Inflammatory macrophage treated with lipopolysaccharide for 4 hours (primary cell): ENCODE measurements around the gene ARID4A.
"Not testable (repeated sequence)": the region's sequence is repeated elsewhere in the genome, so short reads cannot be mapped to it uniquely, and the experiment has no call there.

Source experiments
- DNase-seq: peaks from one replicate; pipeline ENCODE4 v3.0.0-alpha.2; 2020

ARID4A gene

DNA sequence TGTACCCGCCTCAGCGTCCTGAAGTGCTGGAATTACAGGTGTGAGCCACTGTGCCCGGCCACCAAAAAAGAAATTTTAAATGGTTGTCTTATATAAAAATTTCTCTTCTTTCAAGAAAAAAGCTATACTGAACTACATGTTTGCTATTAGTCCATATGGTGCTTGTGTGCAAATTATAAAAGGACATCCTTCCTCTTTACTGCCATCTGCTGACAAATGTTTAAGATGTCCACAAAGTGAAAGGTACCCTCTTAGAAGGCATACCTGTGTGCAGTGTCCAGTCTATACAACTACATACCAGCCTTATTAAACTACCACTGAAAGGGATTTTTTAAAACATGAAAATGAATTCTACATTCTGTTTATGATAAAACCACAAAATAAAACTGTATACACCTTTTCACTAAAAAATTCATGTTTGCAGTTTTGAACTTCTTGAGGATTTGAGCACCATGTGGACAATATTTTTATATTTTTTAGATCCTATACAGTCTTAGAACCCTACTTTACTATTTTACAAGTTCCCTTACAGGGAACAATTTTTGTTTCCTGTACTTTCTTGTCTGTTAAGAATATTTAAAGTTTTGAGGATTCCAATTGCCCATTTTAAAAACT lies 64.5 kb downstream of the ARID4A start:
- peak; percentile 14 for DNase-seq

DNA sequence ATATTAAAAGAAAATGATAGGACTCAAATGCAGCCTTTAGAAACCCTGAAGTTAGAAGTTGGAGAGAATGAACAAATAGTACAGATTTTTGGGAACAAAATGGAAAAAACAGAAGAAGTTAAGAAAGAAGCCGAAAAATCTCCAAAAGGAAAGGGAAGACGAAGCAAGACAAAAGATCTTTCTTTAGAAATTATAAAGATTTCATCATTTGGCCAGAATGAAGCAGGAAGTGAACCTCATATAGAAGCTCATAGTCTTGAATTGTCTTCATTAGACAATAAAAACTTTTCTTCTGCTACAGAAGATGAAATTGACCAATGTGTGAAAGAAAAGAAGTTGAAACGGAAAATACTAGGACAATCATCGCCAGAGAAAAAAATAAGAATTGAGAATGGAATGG lies 66.0 kb downstream of the ARID4A start:
- peak; percentile 50 for DNase-seq

- no peak for DNase-seq
These were observed 68.9 kb downstream of the ARID4A start for GRCh38 chr14:58367296-58367695.

GRCh38 chr14:58368956-58369355 lies 70.6 kb downstream of the ARID4A start:
- DNase-seq = no peak

DNA sequence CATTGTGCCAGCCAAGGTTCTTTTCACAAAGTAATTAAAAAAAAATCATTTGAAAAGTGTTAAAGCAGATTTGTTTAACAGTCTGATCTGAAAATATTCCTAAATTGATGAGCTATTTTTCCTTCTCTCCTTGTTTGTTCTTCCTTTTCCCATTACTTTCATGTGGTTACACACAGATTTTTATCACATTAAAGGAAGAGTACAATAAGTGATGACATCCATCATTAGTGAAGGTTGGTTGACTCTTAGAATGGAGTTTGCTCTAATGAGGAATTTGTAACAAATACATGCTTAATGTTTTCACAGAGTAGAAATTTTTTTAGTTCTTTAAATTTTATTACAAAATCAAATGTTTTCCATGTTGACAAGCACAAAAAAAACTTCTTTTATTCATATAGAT lies 78.4 kb downstream of the ARID4A start:
- DNase-seq = no peak

DNA sequence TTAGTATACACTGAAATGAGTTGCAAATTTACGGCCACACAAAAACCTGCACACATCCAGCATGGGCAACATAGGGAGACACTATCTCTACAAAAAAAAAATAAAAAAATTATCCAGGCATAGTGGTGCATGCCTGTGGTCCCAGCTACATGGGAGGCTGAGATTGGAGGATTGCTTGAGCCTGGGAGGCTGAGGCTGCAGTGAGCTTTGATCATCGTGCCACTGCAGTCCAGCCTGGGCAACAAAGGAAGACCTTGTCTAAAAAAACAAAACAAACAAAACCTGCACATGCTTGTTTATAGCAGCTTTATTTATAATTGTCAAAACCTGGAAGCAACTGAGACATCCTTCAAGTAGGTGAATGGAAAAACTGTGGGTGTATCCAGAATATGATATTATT lies 92.5 kb downstream of the ARID4A start:
- DNase-seq = no peak

GRCh38 chr14:58395562-58395811 lies 97.1 kb downstream of the ARID4A start:
- no peak for DNase-seq

DNA sequence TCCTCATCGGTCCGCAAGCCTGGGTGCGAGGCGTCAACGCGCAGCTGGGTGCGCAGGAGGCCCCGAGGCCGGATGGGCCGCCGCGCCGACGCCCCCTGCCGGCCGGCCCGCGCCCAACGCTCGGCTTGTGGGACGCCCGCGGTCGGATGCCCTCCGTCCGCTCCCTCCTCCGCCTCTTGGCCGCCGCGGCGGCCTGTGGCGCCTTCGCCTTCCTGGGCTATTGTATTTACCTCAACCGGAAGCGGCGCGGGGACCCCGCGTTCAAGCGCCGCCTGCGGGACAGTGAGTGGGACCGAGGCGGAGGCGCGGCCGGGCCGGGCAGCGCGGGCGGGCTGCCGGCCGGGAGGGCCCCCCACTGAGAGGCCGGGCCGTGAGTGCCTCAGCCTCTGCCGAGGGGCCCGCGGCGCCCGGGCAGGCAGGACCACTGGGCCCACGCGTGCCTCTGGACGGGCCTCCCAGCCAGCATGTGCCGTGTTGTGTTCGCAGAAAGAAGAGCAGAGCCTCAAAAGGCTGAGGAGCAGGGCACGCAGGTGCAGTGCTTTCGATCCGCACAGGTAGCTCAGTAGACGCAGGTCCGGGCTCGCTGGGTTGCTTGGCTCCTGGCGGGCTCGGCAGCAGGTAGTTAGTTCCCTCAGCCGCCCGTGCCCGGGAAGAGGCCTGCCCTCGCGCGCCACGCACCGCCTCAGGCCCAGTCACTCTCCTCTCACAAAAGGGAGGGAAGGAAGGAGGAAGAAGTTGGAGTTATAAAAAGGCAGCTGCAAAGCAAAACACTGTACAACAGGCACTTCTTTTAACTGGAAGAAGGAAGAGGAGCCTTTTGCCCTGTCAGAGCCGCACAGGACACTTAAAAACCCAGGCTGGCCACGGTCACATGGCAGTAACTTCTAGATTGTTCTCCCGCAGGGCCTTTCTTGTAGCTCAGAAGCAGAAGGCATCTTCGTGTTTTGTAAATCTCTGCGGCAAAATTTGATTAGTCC lies 97.7 kb downstream of the ARID4A start, which contains the start of gene TOMM20L:
Gene TOMM20L (plus strand): TSS at position 119 of the 977 bp plus-strand sequence. CDS start 28 bp downstream, at position 147.
- peak; percentile 73 for DNase-seq

- no peak for DNase-seq
These were observed 98.8 kb downstream of the ARID4A start for GRCh38 chr14:58397156-58397555.

GRCh38 chr14:58398495-58398894 lies 100.1 kb downstream of the ARID4A start:
- no peak for DNase-seq

GRCh38 chr14:58398895-58399294 lies 100.5 kb downstream of the ARID4A start:
- DNase-seq = no peak

GRCh38 chr14:58401587-58401986 lies 103.2 kb downstream of the ARID4A start:
- DNase-seq = no peak

DNA sequence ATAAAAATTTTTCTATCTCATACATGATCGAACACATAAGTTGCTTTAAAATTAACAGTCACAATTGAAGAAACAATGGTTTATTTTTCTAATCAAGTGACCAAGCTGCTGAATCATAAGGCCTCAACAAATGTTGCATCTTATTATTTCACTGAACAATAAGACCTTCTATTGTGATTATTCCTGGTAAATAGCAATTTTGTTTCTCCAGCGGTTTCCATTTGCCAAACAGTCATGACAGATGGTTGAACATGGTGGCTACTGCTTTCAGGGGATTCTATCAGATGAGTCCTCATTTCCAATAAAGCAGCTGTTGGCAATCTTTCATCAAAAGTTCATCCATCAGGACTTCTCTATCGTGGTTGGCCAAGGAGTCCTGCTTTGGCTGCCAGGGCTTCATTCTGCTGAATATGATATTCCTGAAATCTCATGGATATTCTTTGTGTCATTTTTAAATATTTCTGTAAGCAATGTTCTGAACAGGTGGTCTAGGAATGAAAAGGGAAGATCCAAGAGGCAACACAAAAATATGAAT lies 110.4 kb downstream of the ARID4A start:
- DNase-seq = no peak

DNA sequence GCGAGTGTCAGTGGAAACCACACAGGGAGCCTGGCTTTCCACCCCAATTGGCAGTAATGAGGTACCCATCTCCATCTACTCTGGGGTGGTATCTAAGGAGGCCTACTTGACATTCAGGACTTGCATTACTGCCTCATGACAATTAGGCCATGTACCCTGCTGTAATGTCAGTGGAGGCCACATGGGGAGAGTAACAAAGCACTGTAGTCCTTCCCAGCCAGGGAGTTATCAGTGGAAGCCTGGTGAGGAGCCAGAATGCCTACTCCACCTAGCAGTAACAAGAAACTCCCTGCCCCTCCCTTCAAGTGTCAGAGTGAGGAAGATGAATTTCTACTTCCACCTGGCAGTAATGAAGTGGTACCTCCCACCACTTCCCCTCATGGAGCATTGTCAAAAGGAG lies 116.5 kb downstream of the ARID4A start:
- no peak for DNase-seq

DNA sequence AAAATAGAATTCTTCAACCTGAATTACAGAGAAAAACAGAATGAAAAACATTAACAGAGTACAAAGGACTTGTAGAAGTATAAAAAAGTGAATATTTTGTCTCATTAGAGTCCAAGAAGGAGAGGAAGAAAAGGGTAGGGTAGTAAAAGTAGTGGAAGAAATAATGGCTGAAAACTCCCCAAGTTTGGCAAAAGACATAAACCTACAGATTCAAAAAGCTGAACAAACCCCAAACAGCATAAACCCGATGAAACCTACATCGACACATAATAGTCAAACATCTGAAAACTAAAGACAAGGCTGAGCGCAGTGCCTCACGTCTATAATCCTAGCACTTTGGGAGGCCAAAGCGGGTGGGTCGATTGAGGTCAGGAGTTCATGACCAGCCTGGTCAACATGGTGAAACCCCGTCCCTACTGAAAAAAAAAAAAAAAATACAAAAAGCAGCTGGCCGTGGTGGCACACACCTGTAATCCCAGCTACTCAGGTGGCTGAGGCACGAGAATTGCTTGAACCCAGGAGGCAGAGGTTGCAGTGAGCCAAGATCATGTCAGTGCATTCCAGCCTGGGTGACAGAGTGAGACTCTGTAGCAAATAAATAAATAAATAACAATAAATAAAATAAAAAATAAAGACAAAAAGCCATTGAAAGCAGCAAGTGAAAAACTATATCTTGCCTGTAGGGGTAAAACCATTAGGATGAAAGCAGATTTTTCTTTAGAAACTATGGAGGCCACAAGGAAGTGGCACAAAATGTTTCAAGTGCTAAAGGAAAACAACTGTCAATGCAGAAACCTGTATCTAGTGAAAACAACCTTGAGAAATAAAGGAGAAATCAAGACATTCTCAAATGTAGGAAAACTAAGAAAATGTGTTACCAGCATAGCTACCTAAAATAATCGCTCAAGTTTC lies 117.5 kb downstream of the ARID4A start:
- DNase-seq = no peak

DNA sequence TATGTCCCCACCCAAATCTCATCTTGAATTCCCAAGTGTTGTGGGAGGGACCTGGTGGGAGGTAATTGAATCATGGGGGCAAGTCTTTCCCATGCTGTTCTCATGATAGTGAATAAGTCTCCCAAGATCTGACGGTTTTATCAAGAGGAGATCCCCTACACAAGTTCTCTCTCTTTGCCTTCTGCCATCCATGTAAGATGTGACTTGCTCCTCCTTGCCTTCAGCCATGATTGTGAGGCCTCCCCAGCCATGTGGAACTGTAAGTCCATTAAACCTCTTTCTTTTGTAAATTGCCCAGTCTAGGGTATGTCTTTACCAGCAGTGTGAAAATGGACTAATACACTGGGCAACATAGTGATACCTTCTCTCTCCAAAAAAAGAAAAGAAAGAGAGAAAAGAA lies 118.6 kb downstream of the ARID4A start:
- not testable (repeated sequence) for DNase-seq
